Neural crest cell (in vitro differentiated cells): ENCODE measurements around the gene RAB21. TPM values are rescaled to one million over a fixed set of nuclear protein-coding genes. Genes with fewer than 3 reads are reported as not detected.

Experiments used
- DNase-seq: peaks from one replicate; pipeline ENCODE4 v3.0.0; 2021; ENCODE audit warnings: low read depth, mixed read lengths, low spot score
- H3K27ac Mint-ChIP-seq: one replicate; pipeline ENCODE4 v1.8.0; 2021; ENCODE audit warnings: mild to moderate bottlenecking, mixed read lengths; ENCODE audit not compliant: unreplicated experiment
- H3K27me3 Mint-ChIP-seq: 2 replicates; pipeline ENCODE4 v1.8.0; 2021; ENCODE audit warnings: low read depth, mild to moderate bottlenecking, mixed read lengths
- H3K36me3 Mint-ChIP-seq: 2 replicates; pipeline ENCODE4 v1.8.0; 2021; ENCODE audit warnings: low read depth, mild to moderate bottlenecking, mixed read lengths
- H3K4me1 Mint-ChIP-seq: 2 replicates; pipeline ENCODE4 v1.8.0; 2021; ENCODE audit warnings: mixed read lengths
- H3K4me3 Mint-ChIP-seq: one replicate; pipeline ENCODE4 v1.8.0; 2021; ENCODE audit warnings: mild to moderate bottlenecking, mixed read lengths
- H3K9me3 Mint-ChIP-seq: 2 replicates; pipeline ENCODE4 v1.8.0; 2021; ENCODE audit warnings: mixed read lengths
- CTCF ChIP-seq: fragments of 200-600 bp; sonication (generic); conservative IDR thresholded peaks from 2 replicates; pipeline ENCODE4 v1.5.0; 2021; ENCODE audit warnings: antibody characterized with exemption, mild to moderate bottlenecking
- total RNA-seq: library from RNA; stranded (reverse); gene quantifications from 2 replicates; pipeline ENCODE4 v1.2.1, GENCODE V29; 2021

The RAB21 gene
- total RNA-seq, 1 donor from 2014 or later = 63.7 TPM

DNA sequence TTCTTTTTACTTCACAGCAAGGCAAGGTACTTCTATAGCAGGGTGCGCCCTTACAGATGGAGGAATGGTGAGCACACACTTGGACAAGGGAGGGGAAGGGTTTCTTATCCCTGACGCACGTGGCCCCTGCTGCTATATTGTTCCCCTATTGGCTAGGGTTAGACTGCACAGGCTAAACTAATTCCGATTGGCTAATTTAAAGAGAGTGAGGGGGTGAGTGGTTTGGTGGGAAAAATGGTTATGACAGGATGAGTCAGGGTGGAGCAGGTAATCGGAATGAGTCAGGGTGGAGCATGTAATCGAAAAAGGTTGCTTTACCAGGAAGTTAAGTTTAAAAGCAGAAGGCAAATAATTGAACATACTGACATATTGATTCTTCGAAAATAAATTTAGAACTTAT lies 23.7 kb upstream of the RAB21 start:
- DNase-seq = no peak
- H3K4me3 Mint-ChIP-seq = no peak overlapping the region
- no peaks in the 10 kb centered on the region for H3K4me1 Mint-ChIP-seq
- no peak overlapping the region for H3K27ac Mint-ChIP-seq
- no peaks in the 10 kb centered on the region for H3K36me3 Mint-ChIP-seq
- H3K27me3 Mint-ChIP-seq = no peaks in the 10 kb centered on the region
- H3K9me3 Mint-ChIP-seq = no peaks in the 10 kb centered on the region
- TF ChIP-seq CTCF = no peak

DNA sequence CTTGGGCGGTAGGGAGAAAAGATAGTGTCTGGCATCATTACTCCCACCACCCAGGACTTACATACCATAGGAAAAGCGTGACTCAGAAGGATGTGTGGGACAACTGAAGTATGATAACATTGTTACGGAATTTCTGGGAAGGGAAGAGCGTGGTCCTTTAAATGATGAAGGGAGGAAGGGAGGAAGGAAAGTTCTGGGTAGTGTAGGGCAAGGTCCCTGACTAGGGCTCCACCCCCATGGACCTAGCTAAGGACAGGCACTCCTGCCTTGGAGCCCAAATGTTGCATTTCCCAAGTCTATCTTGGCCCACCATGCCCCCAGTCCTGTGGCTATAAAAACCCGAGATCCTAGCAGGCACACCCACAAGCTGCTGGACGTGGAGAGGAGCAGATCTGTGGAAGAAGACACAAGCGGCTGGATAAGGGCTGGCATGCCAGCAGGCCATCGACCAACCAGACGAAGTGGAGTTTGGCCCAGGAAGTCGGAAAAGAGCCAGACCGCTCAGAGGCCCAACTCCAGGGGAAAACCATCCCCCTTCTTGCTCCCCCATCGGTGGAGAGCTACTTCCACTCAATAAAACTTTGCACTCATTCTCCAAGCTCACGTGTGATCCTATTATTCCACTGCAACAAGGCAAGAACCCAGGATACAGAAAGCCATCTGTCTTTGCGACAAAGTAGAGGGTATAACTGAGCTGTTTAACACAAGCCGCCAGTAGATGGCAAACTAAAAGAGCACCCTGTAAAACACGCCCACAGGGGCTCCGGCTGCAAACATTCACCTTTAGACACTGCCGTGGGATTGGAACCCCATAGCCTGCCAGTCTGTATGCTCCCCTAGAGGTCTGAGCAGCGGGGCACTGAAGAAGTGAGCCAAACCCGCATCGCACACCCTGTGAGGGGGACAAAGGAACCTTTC lies 23.0 kb upstream of the RAB21 start:
- Mint-ChIP-seq H3K4me1 (no peaks in the 10 kb centered on the region), H3K27ac (no peak overlapping the region), H3K36me3 (no peaks in the 10 kb centered on the region), H3K27me3 (no peaks in the 10 kb centered on the region), H3K9me3 (no peaks in the 10 kb centered on the region), H3K4me3 (no peak overlapping the region)
- TF ChIP-seq CTCF = no peak
- DNase-seq = no peak

DNA sequence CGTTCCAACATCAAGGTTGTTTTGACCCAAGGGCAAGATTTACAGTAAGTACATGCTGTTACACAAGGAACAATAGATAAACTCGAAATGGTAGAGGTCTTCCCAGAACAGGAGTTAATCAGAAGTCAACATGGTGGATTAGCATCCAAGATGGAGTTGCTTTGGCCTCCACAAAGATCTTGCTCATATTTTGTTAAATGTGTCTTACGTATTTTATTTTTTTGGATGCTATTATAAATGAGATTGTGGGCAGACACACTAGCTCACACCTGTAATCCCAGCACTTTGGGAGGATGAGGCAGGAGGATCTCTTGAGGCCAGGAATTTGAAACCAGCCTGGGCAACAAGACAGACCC lies 22.3 kb upstream of the RAB21 start:
- H3K36me3 Mint-ChIP-seq = no peaks in the 10 kb centered on the region
- no peak for TF ChIP-seq CTCF
- no peaks in the 10 kb centered on the region for H3K27me3 Mint-ChIP-seq
- H3K27ac Mint-ChIP-seq = no peak overlapping the region
- H3K9me3 Mint-ChIP-seq = no peaks in the 10 kb centered on the region
- no peaks in the 10 kb centered on the region for H3K4me1 Mint-ChIP-seq
- DNase-seq = no peak
- H3K4me3 Mint-ChIP-seq = no peak overlapping the region

DNA sequence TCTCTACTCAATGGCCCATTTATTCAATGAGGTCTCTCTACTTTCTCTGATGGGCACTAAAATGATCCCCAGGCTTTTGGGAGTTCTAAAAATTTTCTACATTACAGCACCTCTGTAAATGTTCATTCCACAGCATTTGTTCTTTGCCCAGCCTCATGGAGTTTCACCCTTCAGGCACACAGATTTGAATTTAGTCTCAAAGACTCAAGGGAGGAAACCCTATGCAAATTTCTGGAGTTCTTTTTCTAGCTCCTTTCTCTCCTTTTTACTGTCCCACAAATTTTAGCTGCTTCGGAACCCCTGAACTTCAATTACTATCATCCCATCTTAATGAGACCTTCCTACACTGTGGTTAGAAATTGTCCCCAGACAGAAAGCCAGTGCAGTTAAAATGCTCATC lies 17.5 kb upstream of the RAB21 start:
- no peaks in the 10 kb centered on the region for H3K36me3 Mint-ChIP-seq

DNA sequence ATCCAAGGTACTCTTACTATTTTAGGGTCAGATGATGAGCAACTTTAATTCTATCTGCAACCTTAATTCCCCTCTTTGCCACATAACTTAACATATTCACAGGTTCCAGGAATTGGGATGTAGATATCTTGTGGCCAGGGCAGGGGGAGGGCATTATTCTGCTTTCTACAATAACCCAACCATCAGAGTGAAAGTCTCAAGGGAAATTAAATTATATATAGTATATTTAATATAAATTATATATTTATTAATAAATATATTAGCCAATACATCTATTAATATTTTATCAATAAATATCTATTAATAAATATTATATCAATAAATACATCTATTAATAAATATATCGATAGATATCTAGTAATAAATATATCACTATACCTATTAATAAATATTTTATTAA lies 11.7 kb upstream of the RAB21 start:
- Mint-ChIP-seq H3K4me1 (no peaks in the 10 kb centered on the region), H3K27ac (no peak overlapping the region), H3K4me3 (no peak overlapping the region), H3K27me3 (peaks cover 5% of the 10 kb centered on the region), H3K36me3 (no peaks in the 10 kb centered on the region), H3K9me3 (no peaks in the 10 kb centered on the region)
- no peak for DNase-seq
- TF ChIP-seq CTCF = no peak

More for the DNA sequence above, 17.5 kb upstream of the RAB21 start:
- Mint-ChIP-seq H3K27me3 (no peaks in the 10 kb centered on the region), H3K4me1 (no peaks in the 10 kb centered on the region), H3K4me3 (no peak overlapping the region), H3K9me3 (no peaks in the 10 kb centered on the region), H3K27ac (no peak overlapping the region)
- DNase-seq = no peak
- TF ChIP-seq CTCF = no peak
